IMR-90 (cell line): ENCODE results near the gene RIMS1. TPM values are rescaled to one million over a fixed set of nuclear protein-coding genes. Genes with fewer than 3 reads are reported as not detected.

Experiments
- ATAC-seq: fragments of 200-7000 bp; cut with Tn5 transposase; 2 replicates; pipeline ENCODE4 v1.9.1; 2020; ENCODE audit warnings: low read depth, mild to moderate bottlenecking, moderate library complexity
- BruUV-seq: library from RNA; stranded (reverse); fragments of 400-500 nt; replicated peaks from 2 replicates; lab custom pipeline; 2021; lab: Mats Ljungman, UMichigan
- CTCF ChIA-PET: fragments of 300-600 bp; formaldehyde crosslinking; extraction: SDS; loops from one replicate; lab custom pipeline; 2021; ENCODE audit warnings: antibody characterized with exemption; lab: Yijun Ruan, JAX
- POLR2A ChIA-PET: fragments of 300-600 bp; sonication (Branson Sonifier 250); formaldehyde crosslinking; loops from one replicate; lab custom pipeline; 2022; ENCODE audit warnings: antibody characterized with exemption; ENCODE audit not compliant: unreplicated experiment; lab: Charles Lee
- DNase-seq: peaks from one replicate; pipeline ENCODE4 v3.0.0; 2013
- H2AFZ ChIP-seq: replicated peaks from 2 replicates; pipeline ENCODE3; 2013; ENCODE audit warnings: low read length, mild to moderate bottlenecking; ENCODE audit not compliant: poor library complexity
- H2AK5ac ChIP-seq: 2 replicates; pipeline ENCODE4 v1.6.1; 2013; ENCODE audit warnings: low read depth, low read length, inconsistent platforms
- H2AK9ac ChIP-seq: replicated peaks from 2 replicates; pipeline ENCODE3; 2013; ENCODE audit warnings: mild to moderate bottlenecking, low read depth, low read length, moderate library complexity; ENCODE audit not compliant: poor library complexity
- H2BK120ac ChIP-seq: 2 replicates; pipeline ENCODE4 v1.6.1; 2013; ENCODE audit warnings: low read depth, low read length, inconsistent platforms
- H2BK15ac ChIP-seq: 3 replicates; pipeline ENCODE4 v1.6.1; 2013; ENCODE audit warnings: low read depth, low read length, inconsistent platforms
- H2BK20ac ChIP-seq: 2 replicates; pipeline ENCODE4 v1.6.1; 2013; ENCODE audit warnings: low read depth, mild to moderate bottlenecking, inconsistent platforms, low read length, moderate library complexity
- H2BK5ac ChIP-seq: 2 replicates; pipeline ENCODE4 v1.6.1; 2013; ENCODE audit warnings: mild to moderate bottlenecking, low read depth, low read length, inconsistent platforms; ENCODE audit not compliant: poor library complexity, severe bottlenecking
- H3K14ac ChIP-seq: replicated peaks from 2 replicates; pipeline ENCODE4 v1.6.1; 2013; ENCODE audit warnings: low read depth, low read length, inconsistent platforms
- H3K18ac ChIP-seq: 2 replicates; pipeline ENCODE4 v1.6.1; 2013; ENCODE audit warnings: low read depth, low read length, control low read depth
- H3K23ac ChIP-seq: 2 replicates; pipeline ENCODE4 v1.6.1; 2013; ENCODE audit warnings: low read depth, low read length, inconsistent platforms
- H3K27ac ChIP-seq: 2 replicates; pipeline ENCODE4 v1.5.1; 2013; ENCODE audit warnings: mild to moderate bottlenecking, control low read depth, low read length; ENCODE audit not compliant: insufficient read depth
- H3K27me3 ChIP-seq: 2 replicates; pipeline ENCODE4 v1.6.1; 2013; ENCODE audit warnings: low read length; ENCODE audit not compliant: control insufficient read depth, insufficient read depth
- H3K36me3 ChIP-seq: 2 replicates; pipeline ENCODE4 v1.6.1; 2013; ENCODE audit warnings: low read length, mixed read lengths; ENCODE audit not compliant: control insufficient read depth, insufficient read depth
- H3K4ac ChIP-seq: 2 replicates; pipeline ENCODE4 v1.6.1; 2013; ENCODE audit warnings: low read depth, low read length, inconsistent platforms
- H3K4me1 ChIP-seq: 2 replicates; pipeline ENCODE4 v1.6.1; 2013; ENCODE audit warnings: low read length, mixed read lengths; ENCODE audit not compliant: control insufficient read depth, insufficient read depth
- H3K4me2 ChIP-seq: 2 replicates; pipeline ENCODE4 v1.6.1; 2013; ENCODE audit warnings: low read depth, mild to moderate bottlenecking, control low read depth, low read length, moderate library complexity
- H3K4me3 ChIP-seq: 2 replicates; pipeline ENCODE4 v1.5.1; 2013; ENCODE audit warnings: low read depth, mild to moderate bottlenecking, control low read depth, low read length, moderate library complexity; ENCODE audit not compliant: insufficient read depth
- H3K56ac ChIP-seq: 2 replicates; pipeline ENCODE4 v1.6.1; 2013; ENCODE audit warnings: low read length, inconsistent platforms; ENCODE audit not compliant: insufficient read depth; ENCODE audit errors: extremely low read depth
- H3K79me1 ChIP-seq, 2 experiments: 2 replicates each; pipeline ENCODE4 v1.6.1; 2013; ENCODE audit warnings: low read length in 2 of 2, inconsistent platforms in 1 of 2, low read depth in 1 of 2
- H3K9ac ChIP-seq: 2 replicates; pipeline ENCODE4 v1.6.1; 2013; ENCODE audit warnings: low read depth, low read length, control low read depth
- H3K9me1 ChIP-seq: 2 replicates; pipeline ENCODE4 v1.6.1; 2013; ENCODE audit warnings: low read length, inconsistent platforms; ENCODE audit not compliant: insufficient read depth
- H3K9me3 ChIP-seq: 2 replicates; pipeline ENCODE4 v1.6.1; 2013; ENCODE audit warnings: low read length; ENCODE audit not compliant: control insufficient read depth, insufficient read depth
- H4K20me1 ChIP-seq: 2 replicates; pipeline ENCODE4 v1.6.1; 2013; ENCODE audit warnings: low read length, inconsistent platforms; ENCODE audit not compliant: insufficient read depth
- H4K5ac ChIP-seq: 2 replicates; pipeline ENCODE4 v1.6.1; 2013; ENCODE audit warnings: mild to moderate bottlenecking, low read depth, low read length, control low read depth
- H4K8ac ChIP-seq, 2 experiments: 2 replicates each; pipeline ENCODE4 v1.6.1; 2013; ENCODE audit warnings: low read depth in 2 of 2, low read length in 2 of 2, control low read depth in 1 of 2, inconsistent platforms in 1 of 2
- H4K91ac ChIP-seq: 2 replicates; pipeline ENCODE4 v1.6.1; 2013; ENCODE audit warnings: low read depth, low read length, inconsistent platforms; ENCODE audit not compliant: insufficient read depth
- BHLHE40 ChIP-seq: fragments of 150-350 bp; IDR thresholded peaks from 2 replicates; pipeline ENCODE4 v1.6.1; 2016; ENCODE audit warnings: mild to moderate bottlenecking, low read depth, low read length
- CEBPB ChIP-seq: IDR thresholded peaks from 2 replicates; pipeline ENCODE4 v1.6.1; 2012; ENCODE audit warnings: low read depth, low read length, improper control_type of control experiment
- CHD1 ChIP-seq: IDR thresholded peaks from 2 replicates; pipeline ENCODE4 v1.6.1; 2012; ENCODE audit warnings: low read depth, low read length, improper control_type of control experiment
- CTCF ChIP-seq: conservative IDR thresholded peaks from 2 replicates; pipeline ENCODE4 v1.5.1; 2012; ENCODE audit warnings: mild to moderate bottlenecking, low read depth, low read length, improper control_type of control experiment
- FOS ChIP-seq: fragments of 150-350 bp; IDR thresholded peaks from 2 replicates; pipeline ENCODE4 v1.6.1; 2016; ENCODE audit warnings: low read depth, low read length
- MAFK ChIP-seq: IDR thresholded peaks from 2 replicates; pipeline ENCODE4 v1.6.1; 2012; ENCODE audit warnings: low read depth, low read length, improper control_type of control experiment
- MAZ ChIP-seq: IDR thresholded peaks from 2 replicates; pipeline ENCODE4 v1.6.1; 2012; ENCODE audit warnings: low read depth, mild to moderate bottlenecking, low read length, improper control_type of control experiment, moderate library complexity, borderline replicate concordance
- MXI1 ChIP-seq: IDR thresholded peaks from 2 replicates; pipeline ENCODE4 v1.6.1; 2012; ENCODE audit warnings: low read depth, mild to moderate bottlenecking, low read length, moderate library complexity, borderline replicate concordance
- NFE2L2 ChIP-seq: fragments of 150-350 bp; IDR thresholded peaks from 2 replicates; pipeline ENCODE4 v1.6.1; 2016; ENCODE audit warnings: low read depth, mild to moderate bottlenecking, low read length
- POLR2A ChIP-seq: IDR thresholded peaks from 2 replicates; pipeline ENCODE4 v1.6.1; 2012; ENCODE audit warnings: mild to moderate bottlenecking, low read depth, low read length
- RAD21 ChIP-seq: IDR thresholded peaks from 2 replicates; pipeline ENCODE4 v1.6.1; 2012; ENCODE audit warnings: low read length, improper control_type of control experiment
- RCOR1 ChIP-seq: IDR thresholded peaks from 2 replicates; pipeline ENCODE4 v1.6.1; 2012; ENCODE audit warnings: mild to moderate bottlenecking, low read length, improper control_type of control experiment; ENCODE audit not compliant: insufficient replicate concordance
- RFX5 ChIP-seq: IDR thresholded peaks from 2 replicates; pipeline ENCODE4 v1.8.0; 2012; ENCODE audit warnings: low read depth, mild to moderate bottlenecking, low read length, moderate library complexity
- SMC3 ChIP-seq: fragments of 150-350 bp; IDR thresholded peaks from 2 replicates; pipeline ENCODE4 v1.6.1; 2016; ENCODE audit warnings: low read depth, mild to moderate bottlenecking, antibody characterized with exemption, low read length, moderate library complexity
- WGBS, 2 experiments: methylation state at CpG; one replicate each; pipeline versions ENCODE4 v1.1.5 to v1.1.7; 2013; ENCODE audit warnings: missing lambda C conversion rate in 2 of 2; ENCODE audit not compliant: insufficient read length in 1 of 2; ENCODE audit errors: extremely low coverage in 2 of 2; 5-methylcytosine and 5-hydroxymethylcytosine counted together
- dilution Hi-C: fragments of 300-500 bp; cut with HindIII; formaldehyde crosslinking; loops from one replicate; pipeline ENCODE4 v1.14.3; 2018; ENCODE audit warnings: low sequenced_read_pairs; ENCODE audit not compliant: unreplicated experiment
- in situ Hi-C: fragments of 300-500 bp; cut with MboI; formaldehyde crosslinking; loops from 3 replicates; pipeline ENCODE4 v1.14.3; 2019; ENCODE audit warnings: low sequenced_read_pairs, inconsistent platforms, mixed read lengths
- intact Hi-C: fragments of 100-400 bp; cut with micrococcal nuclease; formaldehyde crosslinking; loops from 2 replicates; pipeline ENCODE4 v1.10.0; 2022
- polyA plus RNA-seq, 3 experiments: library from polyadenylated mRNA; depleted of rRNA; stranded (reverse); fragments of >200 nt; gene quantifications; 2 replicates each; pipeline ENCODE4 v1.2.3, GENCODE V29; 2012; ENCODE audit warnings: low replicate concordance in 1 of 3
- total RNA-seq: library from RNA; depleted of rRNA; stranded (reverse); fragments of >200 nt; gene quantifications from 2 replicates; pipeline ENCODE4 v1.2.3, GENCODE V29; 2012
- TF ChIP-seq, protein P1 (sequence below): fragments of 150-350 bp; IDR thresholded peaks from 2 replicates; pipeline ENCODE4 v1.6.1; 2017; ENCODE audit warnings: mild to moderate bottlenecking, antibody characterized with exemption, low read length, low read depth
- TF ChIP-seq, protein P2 (sequence below): fragments of 150-350 bp; IDR thresholded peaks from 2 replicates; pipeline ENCODE4 v1.6.1; 2016; ENCODE audit warnings: low read depth, mild to moderate bottlenecking, low read length, moderate library complexity, borderline replicate concordance

RIMS1 gene
- total and polyA plus RNA-seq, 2 of the 4 experiments (the other 2 are of a cell fraction): 0.44 to 3.8 TPM

- no peak overlapping the region for H2AK9ac ChIP-seq
- no peak overlapping the region for H3K4ac ChIP-seq
- ChIA-PET CTCF (no interaction called here), POLR2A (no interaction called here)
- H3K56ac ChIP-seq: no peak overlapping the region
- dilution Hi-C loops: no loop called here
- no peaks in the 10 kb centered on the region for H3K27me3 ChIP-seq
- no peaks in the 10 kb centered on the region for H3K4me1 ChIP-seq
- no peaks in the 10 kb centered on the region for H3K9me3 ChIP-seq
- no peak overlapping the region for H2BK5ac ChIP-seq
- H2AFZ ChIP-seq: no peak overlapping the region
- H3K27ac ChIP-seq: no peak overlapping the region
- no peak overlapping the region for H2AK5ac ChIP-seq
- intact Hi-C loops: no loop called here
- in situ Hi-C loops: loop anchor here (25.0 kb wide), 1 partner anchor 931 kb away; no protein-coding TSS in a partner anchor
- no peaks in the 10 kb centered on the region for H3K9me1 ChIP-seq
- H3K18ac ChIP-seq: no peak overlapping the region
- no peaks in the 10 kb centered on the region for H4K20me1 ChIP-seq
- no TSS peak for BruUV-seq
- no peak overlapping the region for H3K14ac ChIP-seq
- no peak overlapping the region for H2BK15ac ChIP-seq
- no peak overlapping the region for H3K4me3 ChIP-seq
- TF ChIP-seq, protein P1, sequence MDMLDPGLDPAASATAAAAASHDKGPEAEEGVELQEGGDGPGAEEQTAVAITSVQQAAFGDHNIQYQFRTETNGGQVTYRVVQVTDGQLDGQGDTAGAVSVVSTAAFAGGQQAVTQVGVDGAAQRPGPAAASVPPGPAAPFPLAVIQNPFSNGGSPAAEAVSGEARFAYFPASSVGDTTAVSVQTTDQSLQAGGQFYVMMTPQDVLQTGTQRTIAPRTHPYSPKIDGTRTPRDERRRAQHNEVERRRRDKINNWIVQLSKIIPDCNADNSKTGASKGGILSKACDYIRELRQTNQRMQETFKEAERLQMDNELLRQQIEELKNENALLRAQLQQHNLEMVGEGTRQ: no peak
- TF ChIP-seq RFX5 (no peak), MAZ (no peak), SMC3 (no peak), FOS (no peak), MXI1 (no peak), BHLHE40 (no peak), NFE2L2 (no peak), CTCF (no peak), CHD1 (no peak), RAD21 (no peak), POLR2A (no peak), CEBPB (no peak), MAFK (no peak), RCOR1 (no peak)
- TF ChIP-seq, protein P2, sequence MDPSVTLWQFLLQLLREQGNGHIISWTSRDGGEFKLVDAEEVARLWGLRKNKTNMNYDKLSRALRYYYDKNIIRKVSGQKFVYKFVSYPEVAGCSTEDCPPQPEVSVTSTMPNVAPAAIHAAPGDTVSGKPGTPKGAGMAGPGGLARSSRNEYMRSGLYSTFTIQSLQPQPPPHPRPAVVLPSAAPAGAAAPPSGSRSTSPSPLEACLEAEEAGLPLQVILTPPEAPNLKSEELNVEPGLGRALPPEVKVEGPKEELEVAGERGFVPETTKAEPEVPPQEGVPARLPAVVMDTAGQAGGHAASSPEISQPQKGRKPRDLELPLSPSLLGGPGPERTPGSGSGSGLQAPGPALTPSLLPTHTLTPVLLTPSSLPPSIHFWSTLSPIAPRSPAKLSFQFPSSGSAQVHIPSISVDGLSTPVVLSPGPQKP: no peak
- H4K8ac ChIP-seq: no peak overlapping the region
- no peak overlapping the region for H3K23ac ChIP-seq
- WGBS, 2 experiments: 100% methylated on average over 1 of the region's 2 CpGs; no CpG with 5 or more reads in 1 of the 2 experiments
- no peak overlapping the region for H2BK20ac ChIP-seq
- no peaks in the 10 kb centered on the region for H3K79me1 ChIP-seq
- H2BK120ac ChIP-seq: no peak overlapping the region
- H3K36me3 ChIP-seq: no peaks in the 10 kb centered on the region
- no peak overlapping the region for H4K5ac ChIP-seq
- H3K9ac ChIP-seq: no peak overlapping the region
- DNase-seq: no peak
- ATAC-seq: no peak
- no peak overlapping the region for H4K91ac ChIP-seq
- H3K4me2 ChIP-seq: no peak overlapping the region
Measured at GRCh38 chr6:72406517-72406916, 520.2 kb downstream of the RIMS1 start.
